A549 (cell line): ENCODE results near the gene ANKRD40. TPM values are rescaled to one million over a fixed set of nuclear protein-coding genes. Genes with fewer than 3 reads are reported as not detected.

ENCODE experiments used
- ATOH8 ChIP-seq: fragments of 250-450 bp; sonication (Bioruptor Pico); IDR thresholded peaks from 2 replicates; pipeline ENCODE4 v1.5.0; 2020; ENCODE audit warnings: low read depth, mild to moderate bottlenecking, moderate library complexity
- CBX2 ChIP-seq: fragments of 200-600 bp; sonication (generic); IDR thresholded peaks from 2 replicates; pipeline ENCODE4 v1.6.1; 2016; ENCODE audit warnings: low read depth, mild to moderate bottlenecking, borderline replicate concordance
- E2F6 ChIP-seq: IDR thresholded peaks from 2 replicates; pipeline ENCODE4 v1.6.1; 2012; ENCODE audit warnings: low read depth, borderline replicate concordance
- EHF ChIP-seq: fragments of 250-450 bp; sonication (Bioruptor Pico); IDR thresholded peaks from 2 replicates; pipeline ENCODE4 v1.5.0; 2020; ENCODE audit warnings: mild to moderate bottlenecking
- EHMT2 ChIP-seq: fragments of 200-600 bp; sonication (generic); IDR thresholded peaks from 2 replicates; pipeline ENCODE4 v1.6.1; 2016; ENCODE audit warnings: antibody characterized with exemption, low read depth, mild to moderate bottlenecking, moderate library complexity
- ESRRA ChIP-seq: fragments of 150-350 bp; IDR thresholded peaks from 2 replicates; pipeline ENCODE4 v1.6.1; 2014; ENCODE audit warnings: mild to moderate bottlenecking, low read length, borderline replicate concordance
- FOSB ChIP-seq: fragments of 250-450 bp; sonication (Bioruptor Pico); IDR thresholded peaks from 2 replicates; pipeline ENCODE4 v1.5.0; 2020; ENCODE audit warnings: mild to moderate bottlenecking, moderate library complexity
- GATA3 ChIP-seq: IDR thresholded peaks from 2 replicates; pipeline ENCODE4 v1.6.1; 2012; ENCODE audit warnings: borderline replicate concordance
- JUN ChIP-seq, 2 experiments: fragments of >200 bp; sonication (Bioruptor Twin); formaldehyde crosslinking; IDR thresholded peaks; 2 replicates in 1 of 2; 3 replicates in 1 of 2; pipeline ENCODE4 v1.6.1; 2016 to 2017
- MAFK ChIP-seq: fragments of 450-650 bp; IDR thresholded peaks from 2 replicates; pipeline ENCODE4 v1.6.1; 2014; ENCODE audit not compliant: partially characterized antibody
- MAZ ChIP-seq: fragments of 150-350 bp; IDR thresholded peaks from 2 replicates; pipeline ENCODE4 v1.6.1; 2014; ENCODE audit warnings: antibody characterized with exemption, low read depth, low read length, borderline replicate concordance
- NFE2L2 ChIP-seq: fragments of 150-350 bp; conservative IDR thresholded peaks from 2 replicates; pipeline ENCODE4 v1.6.1; 2014; ENCODE audit warnings: low read length
- NPAS2 ChIP-seq: fragments of 250-450 bp; sonication (Bioruptor Pico); IDR thresholded peaks from 2 replicates; pipeline ENCODE4 v1.8.0; 2022; ENCODE audit warnings: mild to moderate bottlenecking, moderate library complexity, borderline replicate concordance
- NR3C1 ChIP-seq: fragments of >200 bp; sonication (Bioruptor Twin); formaldehyde crosslinking; IDR thresholded peaks from 3 replicates; pipeline ENCODE4 v1.6.1; 2017
- PHF8 ChIP-seq: fragments of 200-600 bp; sonication (generic); IDR thresholded peaks from 2 replicates; pipeline ENCODE4 v1.6.1; 2016; ENCODE audit warnings: low read depth, mild to moderate bottlenecking, antibody characterized with exemption, moderate library complexity, borderline replicate concordance
- TFCP2L1 ChIP-seq: fragments of 250-450 bp; sonication (Bioruptor Pico); IDR thresholded peaks from 2 replicates; pipeline ENCODE4 v1.5.0; 2021; ENCODE audit warnings: mild to moderate bottlenecking
- ZC3H11A ChIP-seq: fragments of 450-650 bp; IDR thresholded peaks from 2 replicates; pipeline ENCODE4 v1.6.1; 2014; ENCODE audit warnings: antibody characterized with exemption, mild to moderate bottlenecking
- ZNF302 ChIP-seq: fragments of 250-450 bp; sonication (Bioruptor Pico); IDR thresholded peaks from 2 replicates; pipeline ENCODE4 v1.9.0; 2021; ENCODE audit warnings: inconsistent platforms, mild to moderate bottlenecking, moderate library complexity
- polyA plus RNA-seq, 4 experiments: library from polyadenylated mRNA; depleted of rRNA in 3 of 4; stranded (reverse); fragments of >200 nt; fragmentation: RNase III in 1 of 4; extraction: RNeasy Plus Mini Kit Qiagen cat#74134 plus additional on column Dnase treatment in 1 of 4; gene quantifications; 2 replicates in 3 of 4; 3 replicates in 1 of 4; pipeline ENCODE4 v1.2.3, GENCODE V29; 2011 to 2017
- TF ChIP-seq, protein P1 (sequence below): fragments of 200-600 bp; sonication (generic); IDR thresholded peaks from 2 replicates; pipeline ENCODE4 v1.6.1; 2016; ENCODE audit warnings: antibody characterized with exemption, mild to moderate bottlenecking, moderate library complexity
- TF ChIP-seq, protein P2 (sequence below): fragments of 150-350 bp; IDR thresholded peaks from 2 replicates; pipeline ENCODE4 v1.6.1; 2014; ENCODE audit warnings: low read depth, mild to moderate bottlenecking, low read length
- TF ChIP-seq, protein P3 (sequence below): IDR thresholded peaks from 2 replicates; pipeline ENCODE4 v1.6.1; 2012

ANKRD40 gene
- polyA plus RNA-seq, 2 of the 4 experiments (the other 2 are of a cell fraction), result 50.1 to 84.3 TPM

DNA sequence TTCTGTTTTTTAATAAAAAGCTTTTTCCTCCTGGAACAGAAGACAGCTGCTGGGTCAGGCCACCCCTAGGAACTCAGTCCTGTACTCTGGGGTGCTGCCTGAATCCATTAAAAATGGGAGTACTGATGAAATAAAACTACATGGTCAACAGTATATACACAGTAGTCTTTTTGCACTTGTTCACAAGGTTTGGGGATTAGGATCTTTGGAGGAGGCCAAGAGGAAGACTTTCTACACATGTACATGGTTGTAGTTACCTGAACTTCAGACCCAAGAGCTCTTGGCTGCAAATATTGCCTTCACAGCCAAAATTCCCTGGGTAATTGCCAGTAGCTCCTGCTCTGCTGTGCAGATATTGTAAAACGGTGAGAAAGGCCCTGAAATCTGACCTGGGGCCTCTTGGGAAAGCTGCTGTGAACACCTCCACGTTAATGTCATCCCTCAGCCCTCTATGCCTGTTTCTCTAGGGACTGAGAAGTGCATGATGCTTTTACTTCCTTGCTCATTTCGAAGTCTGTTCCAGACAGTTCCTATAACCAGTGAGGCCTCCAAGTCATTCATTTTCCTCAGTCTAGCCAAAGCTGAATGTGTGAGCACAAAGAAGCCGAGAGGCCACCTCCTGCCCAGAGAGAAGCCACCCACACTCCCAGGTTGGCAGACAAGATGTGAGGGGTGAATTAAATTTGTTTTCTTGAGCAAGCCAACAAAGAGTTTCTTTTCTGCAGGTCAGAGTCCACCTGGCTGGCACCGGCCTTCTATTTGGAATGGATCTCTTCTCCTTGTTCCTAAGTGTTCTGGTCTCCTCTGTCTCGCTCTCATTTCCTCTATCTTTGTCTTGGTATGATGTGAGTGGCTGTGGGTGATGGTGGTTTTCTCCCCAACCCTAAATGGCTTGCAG is 15.9 kb downstream of the ANKRD40 start (continued):
- peak in 1 of 2 experiments; percentile 47; a peak in 1 of 5 replicates for TF ChIP-seq JUN (IDR thresholded peaks at IDR 0.05)
- no peak for TF ChIP-seq MAZ
- TF ChIP-seq, protein P1, sequence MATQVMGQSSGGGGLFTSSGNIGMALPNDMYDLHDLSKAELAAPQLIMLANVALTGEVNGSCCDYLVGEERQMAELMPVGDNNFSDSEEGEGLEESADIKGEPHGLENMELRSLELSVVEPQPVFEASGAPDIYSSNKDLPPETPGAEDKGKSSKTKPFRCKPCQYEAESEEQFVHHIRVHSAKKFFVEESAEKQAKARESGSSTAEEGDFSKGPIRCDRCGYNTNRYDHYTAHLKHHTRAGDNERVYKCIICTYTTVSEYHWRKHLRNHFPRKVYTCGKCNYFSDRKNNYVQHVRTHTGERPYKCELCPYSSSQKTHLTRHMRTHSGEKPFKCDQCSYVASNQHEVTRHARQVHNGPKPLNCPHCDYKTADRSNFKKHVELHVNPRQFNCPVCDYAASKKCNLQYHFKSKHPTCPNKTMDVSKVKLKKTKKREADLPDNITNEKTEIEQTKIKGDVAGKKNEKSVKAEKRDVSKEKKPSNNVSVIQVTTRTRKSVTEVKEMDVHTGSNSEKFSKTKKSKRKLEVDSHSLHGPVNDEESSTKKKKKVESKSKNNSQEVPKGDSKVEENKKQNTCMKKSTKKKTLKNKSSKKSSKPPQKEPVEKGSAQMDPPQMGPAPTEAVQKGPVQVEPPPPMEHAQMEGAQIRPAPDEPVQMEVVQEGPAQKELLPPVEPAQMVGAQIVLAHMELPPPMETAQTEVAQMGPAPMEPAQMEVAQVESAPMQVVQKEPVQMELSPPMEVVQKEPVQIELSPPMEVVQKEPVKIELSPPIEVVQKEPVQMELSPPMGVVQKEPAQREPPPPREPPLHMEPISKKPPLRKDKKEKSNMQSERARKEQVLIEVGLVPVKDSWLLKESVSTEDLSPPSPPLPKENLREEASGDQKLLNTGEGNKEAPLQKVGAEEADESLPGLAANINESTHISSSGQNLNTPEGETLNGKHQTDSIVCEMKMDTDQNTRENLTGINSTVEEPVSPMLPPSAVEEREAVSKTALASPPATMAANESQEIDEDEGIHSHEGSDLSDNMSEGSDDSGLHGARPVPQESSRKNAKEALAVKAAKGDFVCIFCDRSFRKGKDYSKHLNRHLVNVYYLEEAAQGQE, result no peak
- peak; percentile 56; the same call in 1 of the 2 replicates for TF ChIP-seq GATA3
- TF ChIP-seq, protein P2, sequence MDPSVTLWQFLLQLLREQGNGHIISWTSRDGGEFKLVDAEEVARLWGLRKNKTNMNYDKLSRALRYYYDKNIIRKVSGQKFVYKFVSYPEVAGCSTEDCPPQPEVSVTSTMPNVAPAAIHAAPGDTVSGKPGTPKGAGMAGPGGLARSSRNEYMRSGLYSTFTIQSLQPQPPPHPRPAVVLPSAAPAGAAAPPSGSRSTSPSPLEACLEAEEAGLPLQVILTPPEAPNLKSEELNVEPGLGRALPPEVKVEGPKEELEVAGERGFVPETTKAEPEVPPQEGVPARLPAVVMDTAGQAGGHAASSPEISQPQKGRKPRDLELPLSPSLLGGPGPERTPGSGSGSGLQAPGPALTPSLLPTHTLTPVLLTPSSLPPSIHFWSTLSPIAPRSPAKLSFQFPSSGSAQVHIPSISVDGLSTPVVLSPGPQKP, result no peak
- no peak for TF ChIP-seq EHF (CRISPR knock-in tag)
- TF ChIP-seq ZNF302 (CRISPR knock-in tag), result no peak
- no peak for TF ChIP-seq PHF8
- no peak for TF ChIP-seq ATOH8 (CRISPR knock-in tag)
- TF ChIP-seq CBX2, result no peak
- 0 out of 2 replicates have a peak, but pooled peaks have one; percentile 46 for TF ChIP-seq FOSB (CRISPR knock-in tag)
- TF ChIP-seq TFCP2L1 (CRISPR knock-in tag), result peak; percentile 83; the same call in 1 of the 2 replicates
- no peak for TF ChIP-seq E2F6
- peak; percentile 13 for TF ChIP-seq MAFK
- no peak for TF ChIP-seq EHMT2
- no peak for TF ChIP-seq ZC3H11A
- no peak for TF ChIP-seq NPAS2 (CRISPR knock-in tag)
- TF ChIP-seq NR3C1, result no peak
- TF ChIP-seq, protein P3, sequence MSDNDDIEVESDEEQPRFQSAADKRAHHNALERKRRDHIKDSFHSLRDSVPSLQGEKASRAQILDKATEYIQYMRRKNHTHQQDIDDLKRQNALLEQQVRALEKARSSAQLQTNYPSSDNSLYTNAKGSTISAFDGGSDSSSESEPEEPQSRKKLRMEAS, result peak; percentile 41; the same call in 1 of the 2 replicates
- TF ChIP-seq NFE2L2, result no peak
- no peak for TF ChIP-seq ESRRA
